Activated T-helper 17 cell treated with anti-CD3 and anti-CD28 coated beads, Interleukin-2, amount 50 U/mL, for 72 hours (primary cell): ENCODE results near the gene ANXA6. TPM values are rescaled to one million over a fixed set of nuclear protein-coding genes. Genes with fewer than 3 reads are reported as not detected.

Source experiments
- ATAC-seq: fragments of 150-1000 bp; cut with Tn5 transposase; replicated peaks from 2 replicates; pipeline ENCODE4 v1.10.0; 2021; ENCODE audit warnings: mild to moderate bottlenecking, moderate library complexity
- H3K27ac Mint-ChIP-seq: one replicate; pipeline ENCODE4 v1.8.0; 2022; ENCODE audit warnings: mixed read lengths
- H3K27me3 Mint-ChIP-seq: one replicate; pipeline ENCODE4 v1.8.0; 2022; ENCODE audit warnings: mixed read lengths
- H3K36me3 Mint-ChIP-seq: one replicate; pipeline ENCODE4 v1.8.0; 2022; ENCODE audit warnings: low read depth, mild to moderate bottlenecking, mixed read lengths
- H3K4me1 Mint-ChIP-seq: one replicate; pipeline ENCODE4 v1.8.0; 2022; ENCODE audit warnings: mixed read lengths
- H3K4me3 Mint-ChIP-seq: one replicate; pipeline ENCODE4 v1.8.0; 2022; ENCODE audit warnings: mild to moderate bottlenecking, mixed read lengths
- H3K9me3 Mint-ChIP-seq: one replicate; pipeline ENCODE4 v1.8.0; 2022; ENCODE audit warnings: mixed read lengths
- total RNA-seq, 2 donors: library from RNA; stranded (reverse); gene quantifications; one replicate each; pipeline ENCODE4 v1.2.3, GENCODE V29; 2022

The ANXA6 gene
- total RNA-seq, 2 donors from 2014 or later, result 432 to 559 TPM

- peak; percentile 75 for ATAC-seq
- Mint-ChIP-seq H3K4me3 (peak overlapping the region; percentile 88), H3K27ac (peak overlapping the region; percentile 85), H3K4me1 (peaks cover 15% of the 10 kb centered on the region), H3K36me3 (peaks cover 49% of the 10 kb centered on the region), H3K27me3 (no peaks in the 10 kb centered on the region), H3K9me3 (no peaks in the 10 kb centered on the region)
Observed at GRCh38 chr5:151086905-151087360, 70.6 kb downstream of the ANXA6 start.

DNA sequence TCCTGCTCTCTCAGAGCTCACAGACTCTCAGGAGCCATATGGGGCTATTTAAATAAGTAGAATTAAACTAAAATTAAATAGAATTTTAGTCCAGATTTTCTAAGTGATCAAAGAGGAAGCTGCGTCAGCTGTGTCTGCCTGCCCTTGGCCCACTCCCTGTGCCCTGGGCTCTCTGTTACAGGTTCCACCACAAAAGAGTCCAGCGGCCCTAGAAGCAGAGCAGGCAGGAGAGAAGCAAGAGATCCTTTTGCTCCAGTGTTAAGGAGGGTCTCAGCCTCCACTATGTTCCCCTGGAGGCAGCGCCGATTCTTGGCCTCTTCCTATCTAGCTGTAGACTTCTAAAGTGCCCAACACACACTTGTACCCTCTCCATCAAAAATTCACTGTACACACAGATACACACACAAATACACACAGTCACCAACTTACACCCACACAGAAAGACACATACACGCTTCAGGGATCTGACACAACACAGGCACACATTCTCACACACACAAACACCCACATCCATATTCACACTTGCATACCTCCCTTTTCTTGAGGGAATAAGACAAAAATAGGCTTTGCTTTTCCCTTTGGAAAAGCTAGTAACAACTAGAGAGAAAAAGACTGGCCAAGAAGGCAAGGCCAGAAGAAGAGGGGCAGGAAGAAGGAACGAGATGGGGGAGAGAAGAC lies 71.2 kb downstream of the ANXA6 start:
- H3K9me3 Mint-ChIP-seq, result no peaks in the 10 kb centered on the region
- H3K4me3 Mint-ChIP-seq, result peak overlapping the region; percentile 88
- peaks cover 12% of the 10 kb centered on the region for H3K4me1 Mint-ChIP-seq
- peaks cover 55% of the 10 kb centered on the region for H3K36me3 Mint-ChIP-seq
- peak; percentile 28 for ATAC-seq
- H3K27me3 Mint-ChIP-seq, result no peaks in the 10 kb centered on the region
- peak overlapping the region; percentile 85 for H3K27ac Mint-ChIP-seq

DNA sequence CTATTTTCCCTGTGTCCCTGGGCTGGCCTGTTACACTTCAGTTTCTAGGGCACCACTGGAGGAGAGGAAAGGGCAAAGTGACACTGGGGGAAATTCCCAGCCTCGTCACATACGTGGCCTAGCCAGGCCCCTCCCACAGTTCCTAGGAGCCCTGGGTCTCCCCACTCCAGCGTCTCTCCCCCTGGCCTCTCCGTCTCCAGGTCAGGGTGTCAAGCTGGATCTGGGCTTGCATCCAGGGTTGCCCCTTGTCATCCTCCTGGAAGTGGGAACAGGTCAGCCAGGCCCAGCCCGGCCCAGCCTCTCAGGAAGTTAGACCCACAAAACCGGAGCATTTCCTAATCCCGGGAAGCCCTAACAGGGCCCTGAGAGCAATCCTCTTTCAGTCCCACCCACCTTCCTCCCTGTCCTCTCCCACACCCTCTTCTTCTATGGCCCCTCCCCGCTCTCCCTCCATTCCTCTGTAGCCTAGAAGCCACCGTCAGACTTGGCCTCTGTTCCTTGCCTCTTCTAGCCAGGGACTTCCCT lies 72.0 kb downstream of the ANXA6 start:
- peak; percentile 47 for ATAC-seq
- Mint-ChIP-seq H3K27me3 (no peaks in the 10 kb centered on the region), H3K36me3 (peaks cover 60% of the 10 kb centered on the region), H3K9me3 (no peaks in the 10 kb centered on the region), H3K4me1 (peaks cover 12% of the 10 kb centered on the region), H3K27ac (peak overlapping the region; percentile 85), H3K4me3 (peak overlapping the region; percentile 88)

DNA sequence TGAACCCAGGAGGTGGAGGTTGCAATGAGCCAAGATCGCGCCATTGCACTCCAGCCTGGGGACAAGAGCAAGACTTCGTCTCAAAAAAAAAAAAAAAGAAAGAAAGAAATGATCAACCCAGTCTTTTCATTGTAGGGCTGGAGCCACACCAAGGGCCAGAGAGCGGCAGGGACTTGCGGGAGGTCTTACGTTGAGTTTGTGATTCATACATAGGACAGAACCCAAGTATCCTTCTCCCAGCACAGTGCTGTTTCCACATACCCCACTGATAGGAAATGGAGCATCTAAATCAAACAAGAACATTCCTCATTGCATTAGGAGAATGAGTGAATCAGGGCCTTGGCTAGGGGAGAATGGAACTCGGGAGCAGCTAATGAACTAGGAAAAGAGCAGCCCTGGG lies 73.2 kb downstream of the ANXA6 start:
- no peak for ATAC-seq
- Mint-ChIP-seq H3K36me3 (peaks cover 72% of the 10 kb centered on the region), H3K27me3 (no peaks in the 10 kb centered on the region), H3K27ac (peak overlapping the region; percentile 85), H3K9me3 (no peaks in the 10 kb centered on the region), H3K4me3 (peak overlapping the region; percentile 88), H3K4me1 (peaks cover 12% of the 10 kb centered on the region)

DNA sequence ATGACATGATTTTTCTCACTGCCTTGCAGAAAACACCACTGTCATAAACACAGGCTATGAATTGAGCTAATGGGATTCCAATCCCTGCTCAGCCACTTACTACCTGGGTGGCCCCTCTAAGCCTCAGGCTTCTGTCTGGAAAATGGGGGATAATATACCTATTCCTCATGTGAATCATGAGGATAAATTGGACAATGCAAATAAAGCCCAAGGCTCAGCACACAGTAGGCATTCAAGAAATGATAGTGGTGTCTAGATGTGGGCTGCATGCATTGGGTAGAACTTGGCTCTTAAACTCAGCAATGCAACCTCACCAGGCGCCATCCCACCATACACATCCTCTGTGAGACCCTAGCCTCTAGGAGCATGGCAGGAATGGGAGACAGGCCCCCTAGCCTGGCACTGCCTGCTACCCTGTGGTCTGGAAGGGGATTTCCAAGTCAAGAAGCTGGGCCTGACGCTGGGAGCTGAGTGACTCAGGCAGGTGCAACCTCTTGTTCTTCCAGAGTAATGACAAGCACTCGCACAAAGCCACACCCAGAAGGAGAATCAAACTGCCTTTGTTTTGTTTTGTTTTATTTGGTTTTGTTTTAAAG lies 74.4 kb downstream of the ANXA6 start:
- H3K27ac Mint-ChIP-seq, result peak overlapping the region; percentile 92
- H3K4me1 Mint-ChIP-seq, result peaks cover 15% of the 10 kb centered on the region
- peak; percentile 46 for ATAC-seq
- H3K9me3 Mint-ChIP-seq, result no peaks in the 10 kb centered on the region
- H3K36me3 Mint-ChIP-seq, result peaks cover 84% of the 10 kb centered on the region
- H3K27me3 Mint-ChIP-seq, result no peaks in the 10 kb centered on the region
- H3K4me3 Mint-ChIP-seq, result peak overlapping the region; percentile 88

GRCh38 chr5:151082282-151082902 lies 75.2 kb downstream of the ANXA6 start:
- ATAC-seq, result no peak

GRCh38 chr5:151081431-151082281 lies 75.9 kb downstream of the ANXA6 start:
- no peaks in the 10 kb centered on the region for H3K9me3 Mint-ChIP-seq
- no peaks in the 10 kb centered on the region for H3K27me3 Mint-ChIP-seq
- H3K36me3 Mint-ChIP-seq, result peaks cover 97% of the 10 kb centered on the region
- peak overlapping the region; percentile 88 for H3K4me3 Mint-ChIP-seq
- ATAC-seq, result no peak
- H3K27ac Mint-ChIP-seq, result peak overlapping the region; percentile 92
- H3K4me1 Mint-ChIP-seq, result peaks cover 30% of the 10 kb centered on the region

More at GRCh38 chr5:151082282-151082902, 75.2 kb downstream of the ANXA6 start:
- peak overlapping the region; percentile 92 for H3K27ac Mint-ChIP-seq
- H3K9me3 Mint-ChIP-seq, result no peaks in the 10 kb centered on the region
- H3K36me3 Mint-ChIP-seq, result peaks cover 92% of the 10 kb centered on the region
- H3K4me3 Mint-ChIP-seq, result peak overlapping the region; percentile 88
- peaks cover 23% of the 10 kb centered on the region for H3K4me1 Mint-ChIP-seq
- H3K27me3 Mint-ChIP-seq, result no peaks in the 10 kb centered on the region

GRCh38 chr5:151080613-151081430 lies 76.8 kb downstream of the ANXA6 start, which contains the start of gene TNIP1:
Gene TNIP1, minus strand, starts transcription at chr5:151081034. Its CDS starts 15,939 bp downstream, at chr5:151065095.
- Mint-ChIP-seq H3K9me3 (no peaks in the 10 kb centered on the region), H3K4me1 (peaks cover 38% of the 10 kb centered on the region), H3K27me3 (no peaks in the 10 kb centered on the region), H3K4me3 (peak within 1 kb of the TSS; percentile 88), H3K27ac (peak within 1 kb of the TSS; percentile 96), H3K36me3 (peaks cover 97% of the 10 kb centered on the region)
- ATAC-seq, result peak; percentile 69

DNA sequence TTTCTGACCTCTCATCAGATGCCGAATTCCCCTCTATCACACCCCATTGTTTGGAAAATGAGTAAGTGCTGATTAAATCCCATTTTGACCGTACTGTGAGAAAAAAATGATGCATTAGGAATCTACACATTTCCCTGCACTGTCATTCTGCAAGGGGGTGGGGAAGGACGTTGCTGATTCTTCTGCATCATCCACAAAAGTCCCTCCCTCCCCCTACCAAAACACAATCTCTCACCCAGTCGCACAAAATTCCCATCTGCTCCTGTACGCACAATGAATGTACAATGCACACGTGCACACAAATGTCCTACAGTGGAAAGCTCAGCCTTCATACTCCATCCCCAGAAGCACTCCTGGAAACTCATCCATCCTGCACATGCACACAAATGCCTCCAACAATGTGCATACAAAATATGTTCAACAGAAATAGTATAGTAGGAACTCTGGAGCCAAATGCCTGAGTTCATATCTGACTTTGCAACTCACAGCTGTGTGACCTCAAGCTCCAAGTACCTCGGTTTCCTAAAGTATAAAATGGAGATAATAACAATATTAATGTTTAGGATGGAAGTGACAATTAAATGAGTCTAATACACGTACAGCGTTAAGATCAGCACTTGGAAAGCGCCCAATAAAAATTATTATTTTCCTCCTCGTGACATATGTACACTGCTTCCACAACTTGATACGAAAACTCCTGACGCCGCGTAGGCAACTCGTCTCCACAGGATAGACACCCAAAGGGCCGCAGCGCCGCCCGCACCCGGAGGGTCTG lies 77.6 kb downstream of the ANXA6 start:
- peak overlapping the region; percentile 88 for H3K4me3 Mint-ChIP-seq
- H3K27me3 Mint-ChIP-seq, result no peaks in the 10 kb centered on the region
- H3K27ac Mint-ChIP-seq, result peak overlapping the region; percentile 96
- H3K36me3 Mint-ChIP-seq, result peaks cover 97% of the 10 kb centered on the region
- no peaks in the 10 kb centered on the region for H3K9me3 Mint-ChIP-seq
- H3K4me1 Mint-ChIP-seq, result peaks cover 44% of the 10 kb centered on the region
- peak; percentile 16 for ATAC-seq

- Mint-ChIP-seq H3K4me3 (peak overlapping the region; percentile 88), H3K27ac (peak overlapping the region; percentile 96), H3K27me3 (no peaks in the 10 kb centered on the region), H3K4me1 (peaks cover 39% of the 10 kb centered on the region), H3K36me3 (peaks cover 97% of the 10 kb centered on the region), H3K9me3 (no peaks in the 10 kb centered on the region)
- ATAC-seq, result peak; percentile 62
Observed at GRCh38 chr5:151078490-151079262, 78.9 kb downstream of the ANXA6 start.

DNA sequence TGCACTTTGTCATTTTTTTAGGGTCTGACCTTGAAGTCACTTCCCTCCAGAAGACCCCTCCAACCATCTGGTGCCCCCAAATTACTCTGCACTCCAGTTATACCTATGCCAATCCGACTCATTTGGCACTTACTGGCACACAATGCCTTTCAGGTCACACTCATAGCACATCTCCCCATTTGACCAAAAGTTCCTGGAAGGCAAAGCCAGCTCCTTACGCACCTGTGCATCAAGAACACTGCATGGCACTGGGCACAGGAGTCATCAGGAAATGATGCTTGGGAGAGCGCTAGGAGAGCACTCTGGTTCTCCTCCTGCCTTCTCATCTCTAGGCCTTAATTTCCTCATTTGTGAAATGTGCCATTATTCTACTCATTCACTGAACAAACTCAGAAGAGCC lies 79.6 kb downstream of the ANXA6 start:
- Mint-ChIP-seq H3K27me3 (no peaks in the 10 kb centered on the region), H3K4me1 (peaks cover 34% of the 10 kb centered on the region), H3K27ac (peak overlapping the region; percentile 96), H3K9me3 (no peaks in the 10 kb centered on the region), H3K36me3 (peaks cover 97% of the 10 kb centered on the region), H3K4me3 (peak overlapping the region; percentile 88)
- ATAC-seq, result no peak

DNA sequence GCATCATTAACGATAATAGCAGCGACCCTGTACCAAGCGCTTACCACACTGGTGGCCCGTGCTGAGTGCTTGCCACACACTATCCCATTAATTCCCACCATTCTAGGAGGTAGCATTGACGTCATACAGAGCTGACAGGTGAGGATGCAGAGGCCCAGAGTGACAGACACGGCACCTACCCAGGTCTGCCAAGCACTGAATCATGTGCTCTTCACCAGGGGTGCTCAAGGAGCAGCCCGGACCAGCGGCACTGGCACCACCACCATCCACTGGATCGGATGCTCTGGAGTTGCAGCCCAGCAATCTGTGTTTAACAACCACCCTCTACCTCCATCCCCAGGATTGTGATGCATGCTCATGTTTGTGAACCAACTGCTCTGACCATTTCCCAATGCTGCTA lies 80.2 kb downstream of the ANXA6 start:
- Mint-ChIP-seq H3K4me1 (peaks cover 38% of the 10 kb centered on the region), H3K4me3 (peak overlapping the region; percentile 88), H3K27ac (peak overlapping the region; percentile 96), H3K27me3 (no peaks in the 10 kb centered on the region), H3K36me3 (peaks cover 97% of the 10 kb centered on the region), H3K9me3 (no peaks in the 10 kb centered on the region)
- ATAC-seq, result no peak
